HG03457 (cell line): Measurements from ENCODE around the gene ACTL10.

Source experiments
- ATAC-seq: cut with Tn5 transposase; IDR thresholded peaks from one replicate; pipeline ENCODE4 v1.9.1; 2021; ENCODE audit warnings: moderate number of reproducible peaks; ENCODE audit not compliant: unreplicated experiment

ACTL10 gene

GRCh38 chr20:33663161-33664084, 3.3 kb upstream of the ACTL10 start:
- no peak for ATAC-seq

- ATAC-seq = no peak
Observed at GRCh38 chr20:33664085-33664761, 2.5 kb upstream of the ACTL10 start.

- ATAC-seq = no peak
Observed at GRCh38 chr20:33664762-33665144, 2.0 kb upstream of the ACTL10 start.

GRCh38 chr20:33667245-33667675, 517 bp downstream of the ACTL10 start:
- ATAC-seq = no peak

GRCh38 chr20:33667676-33668465, 1.1 kb downstream of the ACTL10 start:
- ATAC-seq = no peak

- no peak for ATAC-seq
Observed at GRCh38 chr20:33668466-33669155, 1.9 kb downstream of the ACTL10 start.

DNA sequence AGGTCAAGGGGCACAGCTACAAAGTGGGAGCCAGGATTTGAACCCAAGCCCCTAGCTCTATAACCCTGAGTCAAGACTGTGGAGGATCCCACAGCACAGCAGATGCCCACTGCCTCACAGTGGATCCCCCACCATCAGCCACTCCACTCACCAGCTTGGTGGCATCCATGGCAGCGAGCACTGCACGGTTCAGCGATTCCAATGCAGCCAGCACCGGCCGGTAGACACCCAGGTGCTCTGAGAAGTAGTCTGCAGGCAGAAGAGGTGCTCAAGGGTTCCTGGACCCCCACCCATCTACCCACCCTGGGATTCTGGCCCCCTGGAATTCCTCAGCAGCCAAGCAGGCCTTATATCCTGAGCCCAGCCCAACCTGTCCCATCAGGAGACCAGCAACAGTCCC, 2.5 kb downstream of the ACTL10 start:
- no peak for ATAC-seq

DNA sequence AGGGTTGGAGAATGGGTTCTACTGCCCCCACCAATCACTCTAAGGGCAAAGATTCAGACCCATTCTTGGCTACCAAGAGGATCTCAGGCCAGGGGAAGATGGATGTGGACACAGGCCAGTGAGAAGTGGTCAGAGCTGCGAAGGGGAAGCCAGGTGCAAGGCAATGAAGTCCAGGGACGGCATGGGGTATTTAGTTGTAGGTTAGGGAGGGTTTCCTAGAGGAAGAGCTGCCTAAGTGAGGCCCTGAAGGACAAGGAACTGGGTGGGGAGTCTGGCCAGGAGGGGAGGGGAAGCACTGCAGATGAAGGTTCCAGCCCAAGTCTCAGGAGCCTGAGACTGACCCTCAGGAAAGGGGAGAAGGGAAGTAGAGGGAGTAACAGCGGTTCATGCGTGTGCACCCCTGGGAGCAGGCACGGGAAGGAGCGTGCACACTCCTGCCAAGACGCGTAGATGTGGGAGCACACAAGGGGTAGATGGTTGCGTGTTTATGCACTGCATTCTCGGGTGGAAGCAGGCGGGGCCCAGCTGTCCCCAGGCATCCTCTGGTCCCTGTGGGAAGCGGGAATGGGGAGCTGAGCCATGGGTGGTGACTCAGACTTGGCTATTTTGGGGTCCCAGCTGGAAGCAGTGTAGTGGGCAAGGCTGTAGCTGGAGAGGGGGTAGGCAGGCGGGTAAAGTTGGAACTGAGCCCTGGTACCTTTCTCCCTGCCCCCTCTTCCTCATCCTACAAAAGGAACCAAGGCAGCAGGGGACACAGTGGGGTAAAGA, 3.3 kb downstream of the ACTL10 start:
- no peak for ATAC-seq

DNA sequence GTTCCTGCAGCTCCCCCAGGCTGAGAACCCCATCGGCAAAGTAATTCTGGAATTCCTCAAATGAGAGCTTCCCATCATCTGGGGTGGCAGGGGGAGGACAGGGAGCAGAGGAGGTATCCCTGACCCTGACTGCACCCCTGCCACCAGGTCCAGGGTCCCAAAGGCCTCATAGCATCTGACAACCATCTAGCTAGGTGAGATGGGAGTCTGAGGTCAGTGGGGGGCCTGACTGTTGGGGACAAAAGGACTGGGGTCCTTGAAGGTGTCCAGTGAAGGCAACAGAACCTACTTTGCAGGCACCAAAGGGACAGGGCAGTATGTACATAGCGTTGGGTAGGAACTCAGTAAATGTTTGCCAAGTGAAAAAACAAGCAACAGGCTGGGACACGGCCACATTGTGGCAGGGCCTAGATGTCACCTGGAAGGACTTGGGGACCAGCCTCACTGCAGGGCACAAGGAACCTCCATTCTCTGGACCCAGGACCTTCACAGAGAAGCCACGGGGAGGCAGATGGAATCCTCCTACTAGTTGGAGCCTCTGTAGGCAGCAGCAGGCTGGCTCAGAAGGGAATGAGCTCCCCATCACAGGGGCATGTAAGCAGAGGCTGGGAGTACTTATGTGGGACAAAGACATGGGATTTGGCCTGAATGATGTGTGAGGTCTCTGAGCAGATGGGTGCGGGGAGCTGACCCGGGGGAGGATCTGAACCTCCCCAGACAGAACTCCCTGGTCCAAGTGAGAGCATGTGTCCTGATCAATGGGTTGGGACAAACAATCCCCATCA, 4.2 kb downstream of the ACTL10 start:
- ATAC-seq = no peak

DNA sequence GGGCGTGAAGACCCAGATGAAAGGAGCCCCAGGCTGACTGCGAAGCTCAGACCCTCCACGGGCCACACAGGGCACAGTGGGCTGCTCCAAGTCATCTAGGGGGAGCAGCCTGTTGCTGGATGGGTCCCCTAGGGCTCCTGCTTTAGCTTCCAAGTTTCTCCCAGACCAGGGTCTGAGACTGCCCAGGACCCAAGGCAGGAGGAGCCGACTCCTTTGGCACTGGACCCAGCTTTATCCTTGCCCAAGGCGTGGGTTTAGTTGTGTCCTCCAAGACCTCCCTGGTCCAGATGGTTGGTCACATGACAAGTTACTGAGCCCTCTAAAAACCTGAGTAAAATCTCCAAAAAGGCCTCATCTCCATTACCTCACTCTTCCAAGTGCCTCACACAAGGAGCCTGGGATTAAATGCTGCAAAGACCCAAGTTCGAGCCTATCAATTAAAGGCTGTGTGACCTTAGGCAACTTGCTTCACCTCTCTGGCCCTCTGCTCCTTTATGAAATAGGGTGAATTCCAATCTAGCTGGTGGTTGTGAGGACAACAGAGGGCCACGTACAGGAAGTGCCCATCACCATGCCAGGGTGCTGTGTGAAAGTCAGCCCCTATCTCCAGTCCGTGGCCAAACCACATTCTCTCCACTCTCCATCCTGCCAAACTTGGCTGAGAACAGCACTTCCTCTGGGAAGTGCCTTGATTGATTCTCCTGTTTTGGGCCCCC, 5.0 kb downstream of the ACTL10 start:
- ATAC-seq = no peak

GRCh38 chr20:33672426-33673113, 5.8 kb downstream of the ACTL10 start:
- no peak for ATAC-seq

DNA sequence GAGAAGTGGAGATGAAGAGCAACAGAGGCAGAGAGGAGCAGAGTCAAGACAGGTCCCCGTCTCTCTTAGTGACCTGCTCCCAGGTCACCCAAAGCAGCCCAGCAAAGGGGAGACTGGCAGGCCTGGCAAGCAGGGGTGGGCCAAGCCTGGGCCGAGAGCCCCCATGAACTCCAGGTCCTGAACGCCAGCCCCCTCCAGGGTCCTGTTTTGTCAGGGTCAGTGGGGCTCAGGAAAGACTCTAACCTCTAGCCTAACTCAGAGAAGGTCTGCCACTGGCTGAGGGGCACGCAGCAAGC, 6.3 kb downstream of the ACTL10 start:
- ATAC-seq = no peak

DNA sequence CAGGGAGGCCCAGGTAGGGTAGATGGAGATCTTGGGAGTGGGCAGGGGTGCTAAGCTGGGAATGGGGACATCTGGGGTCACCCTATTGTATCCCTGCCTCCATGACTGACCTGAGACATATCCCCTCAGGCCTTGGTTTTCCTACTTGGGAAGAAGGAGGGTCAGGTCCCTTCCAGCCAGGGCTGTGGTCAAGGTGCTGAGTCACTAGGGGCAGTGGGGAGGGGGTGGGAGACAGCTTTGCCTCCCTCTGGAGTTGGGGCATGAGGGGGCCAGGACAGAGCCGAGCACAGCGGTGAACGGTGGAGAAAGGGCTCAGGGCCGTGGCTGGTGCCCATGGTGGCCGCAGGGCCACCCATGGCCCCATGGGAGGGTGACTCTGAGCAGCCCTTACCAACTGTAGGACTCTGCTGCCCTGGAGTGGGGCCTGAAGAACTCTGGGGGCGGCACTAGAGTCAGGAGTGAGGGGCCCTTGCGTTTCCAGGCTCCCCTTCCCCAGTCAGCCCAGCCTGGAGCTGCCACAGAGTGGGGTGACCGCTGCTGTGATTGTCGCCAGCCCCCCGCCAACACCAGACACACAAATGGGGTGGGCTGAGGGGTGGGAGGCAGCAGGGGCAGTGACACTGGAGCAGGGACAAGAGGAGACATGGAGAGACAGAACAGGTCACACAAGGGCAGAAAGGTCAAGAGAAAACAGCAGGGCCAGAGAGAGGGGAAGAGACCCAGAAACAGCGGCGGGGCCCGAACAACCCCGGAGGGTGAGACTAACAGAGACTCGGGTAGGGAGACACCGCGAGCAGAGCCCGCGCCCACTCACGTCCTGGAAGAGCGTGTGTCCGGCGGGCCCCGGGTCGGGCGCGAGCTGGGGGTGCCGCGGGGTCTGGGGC, 6.9 kb downstream of the ACTL10 start:
- ATAC-seq = no peak

DNA sequence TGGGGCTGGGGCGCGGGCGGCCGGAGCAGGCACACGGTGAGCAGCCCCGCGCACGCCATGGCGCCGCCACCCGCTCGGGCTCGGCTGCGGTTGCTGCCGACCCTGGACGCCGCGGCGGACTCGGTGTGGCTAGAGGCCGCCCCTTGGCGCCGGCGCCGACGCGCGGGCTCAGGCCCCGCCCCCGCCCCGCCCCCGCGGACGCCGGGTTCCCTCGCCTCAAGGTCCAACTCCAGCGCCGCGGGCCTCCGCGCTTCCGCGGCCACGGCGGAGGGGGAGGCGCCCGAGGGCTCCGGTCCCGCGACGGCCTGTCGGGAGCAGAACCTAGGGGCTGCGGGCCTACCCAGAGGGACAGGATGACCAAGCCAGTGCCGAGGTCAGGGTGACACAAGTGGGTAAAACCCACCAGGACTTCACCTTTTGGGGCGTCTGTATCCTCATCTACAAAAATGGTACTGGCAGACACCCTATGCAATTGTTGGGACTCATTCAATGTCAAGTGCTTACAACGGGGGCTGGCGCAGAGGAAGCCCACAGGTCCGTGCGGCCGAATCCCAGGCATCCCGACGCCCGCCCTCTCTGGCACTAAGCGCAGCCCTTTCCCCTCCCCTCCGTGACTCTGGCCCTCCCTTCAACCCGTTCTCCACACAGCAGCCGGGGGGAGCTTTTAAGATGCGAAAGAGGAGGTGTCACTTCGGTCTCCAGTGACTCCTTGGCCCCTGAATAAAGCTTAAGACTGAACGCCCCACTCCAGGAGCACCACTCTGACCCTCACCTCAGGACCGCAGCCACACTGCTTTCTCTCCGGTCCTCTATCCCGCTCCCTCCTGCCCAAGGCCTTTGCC, 7.8 kb downstream of the ACTL10 start, which contains the start of gene NECAB3:
Gene NECAB3, minus strand, starts transcription at position 135 of the 842 bp plus-strand sequence. Its CDS starts 76 bp downstream, at position 59.
- ATAC-seq = no peak

DNA sequence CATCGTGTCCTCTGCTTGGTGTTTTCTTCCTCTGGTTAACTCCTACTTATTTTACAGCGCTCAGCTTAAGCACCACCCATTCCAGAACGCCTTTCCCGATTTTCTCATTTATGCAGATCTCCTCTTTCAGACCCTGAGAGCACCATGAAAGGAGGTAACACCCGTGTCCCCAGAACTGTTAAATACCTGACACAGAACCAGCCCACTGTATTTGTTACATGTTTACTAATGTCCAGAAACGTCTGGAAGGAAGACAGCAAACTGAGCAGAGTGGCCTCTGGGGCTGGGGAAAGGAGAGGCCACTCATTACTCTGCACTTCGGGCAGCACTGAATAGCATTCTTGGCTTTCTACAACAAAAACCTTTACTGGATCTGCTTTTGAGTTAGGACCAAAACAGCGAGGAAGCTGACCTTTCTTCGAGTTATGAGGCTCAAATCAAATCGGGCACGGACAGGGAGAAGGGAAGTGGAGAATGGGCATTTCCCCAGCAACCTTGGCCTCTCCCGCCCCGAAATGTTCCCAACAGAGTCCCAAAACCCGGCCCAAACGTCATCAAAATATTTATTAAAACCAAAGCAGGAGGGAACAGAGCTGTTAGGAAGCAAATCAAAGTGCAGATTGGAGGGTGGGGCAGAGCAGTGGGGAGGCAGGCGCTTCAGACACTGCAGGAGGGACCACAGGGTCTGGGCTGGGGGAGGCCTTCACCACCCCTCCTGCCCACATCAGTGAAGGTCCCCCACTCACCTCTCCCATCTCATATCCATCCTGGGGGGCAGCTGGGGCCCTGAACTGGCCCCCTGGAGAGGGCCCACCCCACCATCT, 8.6 kb downstream of the ACTL10 start:
- no peak for ATAC-seq
